HepG2 (cell line): ENCODE measurements around the gene TCOF1. TPM values are rescaled to one million over a fixed set of nuclear protein-coding genes. Genes with fewer than 3 reads are reported as not detected.
A peak's percentile ranks its signal among the peaks of the same experiment; 100 is the strongest.

Experiments used
- ARID3A ChIP-seq: IDR thresholded peaks from 2 replicates; pipeline ENCODE4 v1.6.1; 2012; ENCODE audit warnings: low read depth, low read length, improper control_type of control experiment
- ARNTL ChIP-seq: sonication (generic); formaldehyde crosslinking; IDR thresholded peaks from 2 replicates; pipeline ENCODE4 v1.4.0; 2020; ENCODE audit warnings: mild to moderate bottlenecking, missing genetic modification reagents
- CBX1 ChIP-seq: IDR thresholded peaks from one replicate; pipeline ENCODE4 v1.6.1; 2016; ENCODE audit warnings: antibody characterized with exemption, low read depth
- CEBPB ChIP-seq: IDR thresholded peaks from 2 replicates; pipeline ENCODE4 v1.6.1; 2011; ENCODE audit warnings: low read depth, low read length, improper control_type of control experiment, borderline replicate concordance
- MAFF ChIP-seq: IDR thresholded peaks from 2 replicates; pipeline ENCODE4 v1.6.1; 2011; ENCODE audit warnings: low read depth, low read length, improper control_type of control experiment
- MEIS2 ChIP-seq: sonication (generic); formaldehyde crosslinking; IDR thresholded peaks from 2 replicates; pipeline ENCODE4 v1.9.0; 2021; ENCODE audit warnings: mild to moderate bottlenecking, missing genetic modification reagents
- NR2F1 ChIP-seq, 2 experiments: fragments of 450-650 bp in 1 of 2; formaldehyde crosslinking in 1 of 2; IDR thresholded peaks; 2 replicates each; pipeline versions ENCODE4 v1.5.0 to v1.6.1; 2016 to 2020; ENCODE audit warnings: mild to moderate bottlenecking in 1 of 2, missing compliant biosample characterization in 1 of 2, missing genetic modification reagents in 1 of 2, moderate library complexity in 1 of 2
- PAXIP1 ChIP-seq: sonication (generic); formaldehyde crosslinking; conservative IDR thresholded peaks from 2 replicates; pipeline ENCODE4 v1.4.0; 2020; ENCODE audit warnings: mild to moderate bottlenecking, missing genetic modification reagents, moderate library complexity
- REST ChIP-seq, 2 experiments: IDR thresholded peaks; 2 replicates each; pipeline ENCODE4 v1.6.1; 2011 to 2012; ENCODE audit warnings: low read length in 2 of 2, borderline replicate concordance in 1 of 2, low read depth in 1 of 2, mild to moderate bottlenecking in 1 of 2, moderate library complexity in 1 of 2
- SMAD3 ChIP-seq: sonication (generic); formaldehyde crosslinking; IDR thresholded peaks from 2 replicates; pipeline ENCODE4 v1.4.0; 2020; ENCODE audit warnings: missing genetic modification reagents
- XBP1 ChIP-seq: sonication (generic); formaldehyde crosslinking; IDR thresholded peaks from 2 replicates; pipeline ENCODE4 v1.5.0; 2020; ENCODE audit warnings: missing genetic modification reagents
- ZNF264 ChIP-seq: sonication (generic); formaldehyde crosslinking; IDR thresholded peaks from 2 replicates; pipeline ENCODE4 v1.4.0; 2020; ENCODE audit warnings: missing genetic modification reagents
- ZNF652 ChIP-seq: IDR thresholded peaks from 2 replicates; pipeline ENCODE4 v1.6.1; 2016; ENCODE audit warnings: low read depth, borderline replicate concordance
- ZNF674 ChIP-seq: sonication (generic); formaldehyde crosslinking; IDR thresholded peaks from 2 replicates; pipeline ENCODE4 v1.5.0; 2020; ENCODE audit warnings: low read depth, mild to moderate bottlenecking, missing genetic modification reagents
- ZSCAN12 ChIP-seq: sonication (generic); formaldehyde crosslinking; IDR thresholded peaks from 2 replicates; pipeline ENCODE4 v1.9.0; 2021; ENCODE audit warnings: mild to moderate bottlenecking, missing genetic modification reagents
- ZXDC ChIP-seq: sonication (generic); formaldehyde crosslinking; IDR thresholded peaks from 2 replicates; pipeline ENCODE4 v1.5.0; 2020; ENCODE audit warnings: mild to moderate bottlenecking, missing genetic modification reagents
- polyA plus RNA-seq, 8 experiments: library from polyadenylated mRNA; depleted of rRNA in 3 of 8; stranded (reverse) in 7 of 8; unstranded in 1 of 8; fragments of >200 nt; fragmentation: Illumina TruSeq in 4 of 8; extraction: Trizol in 4 of 8; gene quantifications; 2 replicates each; pipeline versions ENCODE4 v1.2.1 to v1.2.3, GENCODE V29; 2011 to 2016; ENCODE audit warnings: low read depth in 4 of 8, missing spikeins in 1 of 8, mixed read lengths in 1 of 8; ENCODE audit not compliant: insufficient read depth in 1 of 8
- total RNA-seq, 5 experiments: library from RNA; depleted of rRNA; stranded (reverse); fragments of >200 nt; fragmentation: Illumina TruSeq; extraction: Trizol; gene quantifications; 2 replicates each; pipeline ENCODE4 v1.2.3, GENCODE V29; 2016; ENCODE audit warnings: low read depth in 1 of 5

TCOF1 gene
- total and polyA plus RNA-seq, 2 of the 13 experiments (the other 11 are each of a cell fraction or from before 2014, with no cell fraction given), result 10.1 to 41.6 TPM

GRCh38 chr5:150412319-150413175, 55.0 kb downstream of the TCOF1 start, which contains the start of gene CD74 (continued):
- TF ChIP-seq REST (IDR thresholded peaks at IDR 0.05; ENCODE audit: borderline replicate concordance in 1 of 2, low read depth in 1 of 2, low read length in 2 of 2) (no peak; a peak in 1 of 4 replicates), ZNF674 (no peak), PAXIP1 (CRISPR knock-in tag) (peak; percentile 74), CEBPB (no peak), ZSCAN12 (CRISPR knock-in tag) (no peak), ZNF652 (no peak), MEIS2 (CRISPR knock-in tag) (no peak), ARID3A (no peak), XBP1 (no peak), SMAD3 (CRISPR knock-in tag) (no peak), NR2F1 (CRISPR knock-in tag; IDR thresholded peaks at IDR 0.05) (peak; percentile 20 to 46; a peak in 2 of 4 replicates), ARNTL (0 out of 2 replicates have a peak, but pooled peaks have one; percentile 26), CBX1 (no peak), MAFF (no peak), ZNF264 (CRISPR knock-in tag) (peak; percentile 32; the same call in 1 of the 2 replicates), ZXDC (CRISPR knock-in tag) (no peak; the same call in 1 of the 2 replicates)
